GM12872 (cell line): ENCODE data around the gene CCDC137.

Experiments used
- CTCF ChIP-seq: IDR thresholded peaks from 3 replicates; pipeline ENCODE4 v1.5.1; 2011; ENCODE audit warnings: low read depth, mild to moderate bottlenecking, low read length, moderate library complexity; ENCODE audit not compliant: insufficient read depth

CCDC137 gene

GRCh38 chr17:81636505-81637288, 29.8 kb upstream of the CCDC137 start, which contains the start of the genes NPLOC4 and TSPAN10:
TSS of gene NPLOC4 (minus strand) at chr17:81637112. CDS start at chr17:81636930, 182 bp downstream.
TSS of gene TSPAN10 (plus strand) at chr17:81637196. CDS start at chr17:81642413, 5,217 bp downstream.
- no peak for TF ChIP-seq CTCF

GRCh38 chr17:81638683-81639082, 27.9 kb upstream of the CCDC137 start:
- TF ChIP-seq CTCF, result no peak

- TF ChIP-seq CTCF, result no peak
Measured at GRCh38 chr17:81640011-81640410, 26.5 kb upstream of the CCDC137 start.

DNA sequence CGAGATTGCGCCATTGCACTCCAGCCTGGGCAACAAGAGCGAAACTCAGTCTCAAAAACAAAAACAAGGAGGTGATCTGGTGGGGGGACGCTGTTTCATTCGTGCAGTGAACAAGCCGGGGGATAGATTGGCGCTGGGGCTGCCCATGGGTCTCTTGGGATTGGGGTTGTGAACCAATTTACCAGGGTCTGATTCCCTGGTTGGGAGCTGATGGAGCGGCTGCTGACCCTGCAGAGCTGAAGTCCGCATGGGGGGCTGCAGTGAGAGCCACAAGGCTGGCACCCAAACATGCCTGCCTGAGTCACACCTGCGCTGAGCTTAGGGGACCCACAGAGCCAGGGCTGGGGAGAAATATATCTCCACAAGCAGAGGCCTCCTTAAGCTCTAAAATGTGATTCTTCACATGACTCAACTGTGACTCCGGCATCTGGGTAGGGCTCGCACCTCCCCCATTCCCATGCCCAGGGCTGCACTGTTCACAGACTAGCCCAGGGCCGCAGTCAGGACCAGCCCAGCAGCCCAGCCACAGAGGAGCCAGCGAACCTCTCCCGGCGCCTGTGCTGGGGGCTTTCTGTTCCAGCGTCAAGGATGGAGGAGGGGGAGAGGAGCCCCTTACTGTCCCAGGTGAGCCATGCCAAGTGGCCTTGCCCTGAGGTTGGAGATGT, 24.6 kb upstream of the CCDC137 start:
- no peak for TF ChIP-seq CTCF

GRCh38 chr17:81644496-81644895, 22.0 kb upstream of the CCDC137 start:
- TF ChIP-seq CTCF, result no peak

GRCh38 chr17:81644976-81645952, 21.3 kb upstream of the CCDC137 start:
- TF ChIP-seq CTCF, result no peak
